ENCODE data around the gene HELZ2.
A peak's percentile ranks its signal among the peaks of the same experiment; 100 is the strongest.

HELZ2 gene

DNA sequence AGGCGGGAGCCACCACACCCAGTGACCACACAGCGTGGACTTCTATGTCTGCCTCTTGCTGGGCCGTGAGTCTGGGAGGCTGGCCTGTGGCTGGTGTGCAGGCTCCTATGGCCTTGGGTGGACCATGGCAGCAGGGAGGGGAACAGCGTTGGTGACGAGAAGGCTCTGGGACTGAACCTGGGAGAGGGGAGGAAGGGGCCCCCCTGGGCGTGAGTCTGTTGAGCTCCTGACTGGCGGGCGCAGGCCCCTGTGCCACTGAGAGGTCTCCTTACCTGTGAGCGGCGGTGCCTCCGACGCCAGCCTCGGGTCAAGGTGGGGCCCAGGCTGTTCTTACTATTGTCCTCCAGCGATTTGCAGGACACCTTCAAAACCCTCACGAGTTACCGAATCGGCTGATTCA lies 12.8 kb upstream of the HELZ2 start:
- no peak overlapping the region for H3K4me3 ChIP-seq (ENCODE audit: low read depth, low read length)
- no peak for DNase-seq (ENCODE audit: low read depth)
- TF ChIP-seq, protein P1, sequence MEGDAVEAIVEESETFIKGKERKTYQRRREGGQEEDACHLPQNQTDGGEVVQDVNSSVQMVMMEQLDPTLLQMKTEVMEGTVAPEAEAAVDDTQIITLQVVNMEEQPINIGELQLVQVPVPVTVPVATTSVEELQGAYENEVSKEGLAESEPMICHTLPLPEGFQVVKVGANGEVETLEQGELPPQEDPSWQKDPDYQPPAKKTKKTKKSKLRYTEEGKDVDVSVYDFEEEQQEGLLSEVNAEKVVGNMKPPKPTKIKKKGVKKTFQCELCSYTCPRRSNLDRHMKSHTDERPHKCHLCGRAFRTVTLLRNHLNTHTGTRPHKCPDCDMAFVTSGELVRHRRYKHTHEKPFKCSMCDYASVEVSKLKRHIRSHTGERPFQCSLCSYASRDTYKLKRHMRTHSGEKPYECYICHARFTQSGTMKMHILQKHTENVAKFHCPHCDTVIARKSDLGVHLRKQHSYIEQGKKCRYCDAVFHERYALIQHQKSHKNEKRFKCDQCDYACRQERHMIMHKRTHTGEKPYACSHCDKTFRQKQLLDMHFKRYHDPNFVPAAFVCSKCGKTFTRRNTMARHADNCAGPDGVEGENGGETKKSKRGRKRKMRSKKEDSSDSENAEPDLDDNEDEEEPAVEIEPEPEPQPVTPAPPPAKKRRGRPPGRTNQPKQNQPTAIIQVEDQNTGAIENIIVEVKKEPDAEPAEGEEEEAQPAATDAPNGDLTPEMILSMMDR (IDR thresholded peaks at IDR 0.05; ENCODE audit: control insufficient read depth, extremely low read depth, insufficient read depth): no peak

DNA sequence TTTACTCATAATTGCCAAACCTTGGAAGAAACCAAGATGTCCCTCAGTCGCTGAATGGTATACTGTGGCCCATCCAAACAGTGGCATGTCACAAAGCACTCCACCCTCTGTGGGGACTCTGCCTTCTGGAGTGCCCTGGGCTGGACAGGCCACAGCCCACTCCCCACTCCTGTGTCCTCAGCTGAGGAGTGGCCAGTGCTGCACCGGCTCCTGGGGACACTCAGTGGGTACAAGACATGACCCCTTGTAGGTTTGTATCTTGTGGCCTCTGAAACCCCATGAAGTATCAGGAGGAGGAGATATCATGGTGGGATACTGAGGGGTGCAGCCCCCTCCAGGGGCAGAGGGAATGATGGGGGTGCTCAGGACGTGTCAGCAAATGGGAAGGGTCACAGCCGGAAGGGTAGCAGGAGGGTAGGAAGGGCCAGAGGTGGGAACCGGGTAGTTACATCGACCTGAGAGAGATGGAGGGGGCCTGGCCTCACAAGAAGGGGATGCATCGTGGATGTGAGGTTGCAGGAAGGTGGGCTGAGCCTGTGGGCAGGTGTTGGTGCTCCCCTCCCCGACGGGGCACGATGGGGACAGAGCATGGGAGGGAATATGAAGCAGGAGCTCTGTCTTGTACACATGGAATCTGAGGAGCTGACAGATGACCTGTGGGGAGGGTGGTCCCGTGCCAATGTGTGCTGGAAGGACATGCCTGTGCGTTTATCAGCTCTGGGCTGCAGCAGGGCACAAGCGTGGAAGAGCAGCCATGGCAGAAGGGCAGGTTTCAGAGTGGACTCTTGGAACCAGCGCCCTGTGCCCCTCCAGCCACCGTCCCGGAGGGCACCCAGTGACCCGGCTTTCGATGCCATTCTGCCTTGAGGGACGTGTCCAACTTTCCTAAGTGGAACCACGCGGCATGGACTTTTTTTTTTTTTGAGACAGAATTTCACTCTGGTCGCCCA lies 11.9 kb upstream of the HELZ2 start:
- H3K4me3 ChIP-seq (ENCODE audit: low read depth, low read length): no peak overlapping the region
- TF ChIP-seq, protein P1 (IDR thresholded peaks at IDR 0.05; ENCODE audit: control insufficient read depth, extremely low read depth, insufficient read depth): no peak
- DNase-seq (ENCODE audit: low read depth): no peak

DNA sequence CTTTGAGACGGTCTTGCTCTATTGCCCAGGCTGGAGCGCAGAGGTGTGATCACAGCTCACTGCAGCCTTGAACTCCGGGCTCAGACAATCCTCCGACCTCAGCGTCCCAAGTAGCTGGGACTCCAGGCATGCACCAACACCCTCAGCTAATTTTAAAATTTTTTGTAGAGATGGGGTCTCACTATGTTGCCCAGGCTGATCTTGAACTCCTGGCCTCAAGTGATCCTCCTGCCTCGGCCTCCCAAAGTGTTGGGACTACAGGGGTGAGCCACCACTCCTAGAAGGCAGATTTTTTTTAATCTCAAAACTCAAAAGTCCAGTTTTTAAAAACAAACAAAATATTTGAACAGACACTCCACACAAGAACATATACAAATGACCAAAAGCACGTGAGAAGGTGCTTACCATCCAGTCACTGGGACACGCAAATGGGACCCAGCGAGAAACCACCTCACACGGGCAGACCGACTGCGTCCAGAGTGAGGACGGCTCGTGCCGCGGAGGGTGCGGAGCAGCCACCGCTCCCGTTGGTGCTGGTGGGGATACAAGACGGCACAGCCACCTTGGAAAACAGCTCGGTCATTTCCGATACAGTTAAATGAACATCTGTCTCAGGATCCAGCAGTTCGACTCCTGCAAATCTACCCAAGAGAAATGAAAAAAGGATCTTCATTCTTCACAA lies 8.5 kb upstream of the HELZ2 start:
- H3K4me3 ChIP-seq (ENCODE audit: low read depth, low read length): no peak overlapping the region
- TF ChIP-seq, protein P1 (IDR thresholded peaks at IDR 0.05; ENCODE audit: control insufficient read depth, extremely low read depth, insufficient read depth): no peak
- no peak for DNase-seq (ENCODE audit: low read depth)

DNA sequence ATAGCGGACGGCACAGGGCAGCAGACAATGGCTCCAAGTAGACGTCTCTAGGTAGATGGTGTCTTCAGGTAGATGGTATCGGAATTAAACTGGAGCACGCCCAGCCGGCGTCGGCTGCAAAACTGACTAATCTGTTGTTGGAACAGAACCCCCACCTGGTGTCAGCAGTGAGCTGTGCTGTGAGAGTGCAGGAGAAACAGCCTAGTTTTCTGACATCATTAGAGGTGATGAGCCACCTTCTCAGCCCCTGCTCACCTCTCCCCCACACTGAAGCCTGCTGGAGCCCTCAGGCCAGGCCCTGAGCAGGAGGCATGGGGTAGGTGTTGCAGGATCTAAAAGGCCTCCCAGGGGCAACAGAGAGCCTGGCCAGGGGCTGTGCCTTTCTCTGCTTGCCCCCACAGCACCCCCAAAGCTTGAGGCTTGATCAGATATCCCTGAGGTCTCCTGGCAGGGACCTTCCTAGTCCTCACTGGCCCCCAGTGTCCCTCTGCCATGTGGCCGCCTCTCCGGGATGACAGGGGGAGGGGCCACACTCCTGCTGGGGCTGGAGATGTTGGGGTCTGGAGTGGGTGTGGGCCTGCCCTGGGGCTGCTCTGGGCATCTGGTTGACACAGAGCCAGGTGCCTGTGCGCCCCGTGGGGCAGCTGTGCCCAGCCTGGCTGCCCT lies 6.9 kb upstream of the HELZ2 start:
- peak; percentile 14 for DNase-seq (ENCODE audit: low read depth)
- TF ChIP-seq, protein P1 (IDR thresholded peaks at IDR 0.05; ENCODE audit: control insufficient read depth, extremely low read depth, insufficient read depth): peak; percentile 53
- H3K4me3 ChIP-seq (ENCODE audit: low read depth, low read length): no peak overlapping the region

DNA sequence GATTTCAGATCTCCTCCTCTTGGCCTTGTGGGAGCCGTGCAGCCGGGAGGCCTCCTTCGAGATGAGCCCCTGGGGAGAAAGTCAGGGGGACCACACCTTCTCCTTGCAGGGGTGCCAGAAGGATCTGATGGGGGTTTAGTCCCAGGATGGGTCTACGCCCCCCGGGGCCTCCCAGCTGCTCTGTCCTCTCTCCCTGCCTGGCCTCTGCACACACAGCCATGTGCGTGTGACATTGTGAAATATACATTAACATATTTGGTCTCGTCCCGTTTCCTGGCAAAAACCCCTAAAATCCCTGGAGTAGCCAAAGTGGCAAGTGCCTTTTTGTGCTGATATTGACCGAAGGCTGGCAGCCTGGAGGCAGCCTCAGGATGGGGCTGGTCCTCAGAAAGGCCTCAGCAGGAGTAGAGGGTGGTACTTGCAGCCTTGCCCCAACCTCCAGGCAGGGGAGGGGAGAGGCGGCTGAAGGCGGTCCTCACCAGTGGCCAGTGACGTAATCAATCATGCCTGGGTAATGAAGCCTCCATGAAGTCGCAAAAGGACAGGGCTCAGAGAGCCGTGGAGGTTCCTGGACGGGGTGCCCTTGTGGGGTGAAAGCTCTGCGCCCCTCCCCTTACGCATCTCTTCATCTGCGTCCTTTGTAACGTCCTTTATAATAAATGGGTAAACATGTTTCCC lies 5.1 kb upstream of the HELZ2 start:
- no peak for DNase-seq (ENCODE audit: low read depth)
- H3K4me3 ChIP-seq (ENCODE audit: low read depth, low read length): no peak overlapping the region
- TF ChIP-seq, protein P1 (IDR thresholded peaks at IDR 0.05; ENCODE audit: control insufficient read depth, extremely low read depth, insufficient read depth): no peak

DNA sequence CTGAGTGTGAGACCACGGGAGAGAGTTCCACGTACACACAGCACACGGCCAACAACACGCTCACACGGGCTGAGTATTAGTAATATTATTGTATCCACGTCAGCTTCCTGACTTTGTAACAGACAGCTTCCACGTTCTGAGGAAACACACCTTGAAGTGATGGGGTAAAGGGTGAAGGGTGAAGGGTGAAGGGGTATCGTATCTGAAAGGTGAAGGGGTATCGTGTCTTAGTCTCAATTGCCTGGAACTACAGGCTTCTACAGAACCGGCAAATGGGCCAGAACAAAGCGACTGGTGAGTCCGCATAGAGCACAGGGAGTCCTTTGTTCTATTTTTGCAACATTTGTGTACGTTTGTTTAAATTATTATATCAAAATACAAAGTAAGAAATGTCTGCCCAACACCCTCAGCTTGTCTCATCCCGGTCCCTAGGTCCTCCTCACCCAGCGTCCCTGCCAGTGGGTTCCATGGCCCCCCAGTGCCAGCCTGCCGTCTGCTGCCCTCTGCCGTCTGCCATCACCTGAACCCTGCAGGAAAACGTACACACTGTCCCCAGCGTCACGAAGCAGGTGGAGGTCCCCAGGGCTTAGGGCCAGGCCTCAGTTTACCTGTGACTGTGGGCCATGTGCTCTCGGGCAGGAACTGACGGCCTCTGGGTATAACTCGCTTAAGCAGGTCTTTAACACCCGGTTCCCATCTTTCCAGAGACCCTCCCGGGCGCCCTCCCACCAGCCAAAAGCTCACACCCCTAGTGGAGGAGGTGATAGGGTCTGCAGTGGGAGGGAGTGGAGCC lies 4.4 kb upstream of the HELZ2 start:
- TF ChIP-seq, protein P1 (IDR thresholded peaks at IDR 0.05; ENCODE audit: control insufficient read depth, extremely low read depth, insufficient read depth): no peak
- DNase-seq (ENCODE audit: low read depth): no peak
- no peak overlapping the region for H3K4me3 ChIP-seq (ENCODE audit: low read depth, low read length)
